Measurements from ENCODE around the gene SLC31A1.

GRCh38 chr9:113241161-113241560 lies 19.8 kb downstream of the SLC31A1 start:
- TF ChIP-seq CTCF (IDR thresholded peaks at IDR 0.05) (no peak), POLR2A (IDR thresholded peaks at IDR 0.05) (no peak)

All from body of pancreas (tissue), 4 donors.